Activated naive CD8-positive, alpha-beta T cell treated with anti-CD3 and anti-CD28 coated beads, Interleukin-2, amount 10 ng/mL, durations not matched to agents 7 days and 5 days (primary cell): Measurements from ENCODE around the gene ZBTB32. TPM values are rescaled to one million over a fixed set of nuclear protein-coding genes. Genes with fewer than 3 reads are reported as not detected.

ENCODE experiments used
- ATAC-seq: fragments of 150-1000 bp; cut with Tn5 transposase; one replicate; pipeline ENCODE4 v1.10.0; 2021; ENCODE audit warnings: low read depth, moderate library complexity
- POLR2A ChIA-PET: fragments of 350-600 bp; sonication (Branson Sonifier 250); formaldehyde crosslinking; loops from one replicate; lab custom pipeline; 2021; ENCODE audit warnings: antibody characterized with exemption; lab: Charles Lee
- DNase-seq: peaks from one replicate; pipeline ENCODE4 v3.0.0; 2021
- H3K27ac Mint-ChIP-seq: one replicate; pipeline ENCODE4 v1.8.0; 2022; ENCODE audit warnings: mild to moderate bottlenecking, mixed read lengths
- H3K27me3 Mint-ChIP-seq: one replicate; pipeline ENCODE4 v1.8.0; 2022; ENCODE audit warnings: mild to moderate bottlenecking, moderate library complexity, mixed read lengths
- H3K36me3 Mint-ChIP-seq: one replicate; pipeline ENCODE4 v1.8.0; 2021; ENCODE audit warnings: mild to moderate bottlenecking, mixed read lengths
- H3K4me1 Mint-ChIP-seq: one replicate; pipeline ENCODE4 v1.8.0; 2021; ENCODE audit warnings: mixed read lengths
- H3K4me3 Mint-ChIP-seq: one replicate; pipeline ENCODE4 v1.8.0; 2022; ENCODE audit warnings: mild to moderate bottlenecking, moderate library complexity, mixed read lengths
- H3K9me3 Mint-ChIP-seq: one replicate; pipeline ENCODE4 v1.8.0; 2021; ENCODE audit warnings: mixed read lengths
- total RNA-seq, 2 experiments: library from RNA; stranded (reverse); gene quantifications; one replicate each; pipeline ENCODE4 v1.2.3, GENCODE V29; 2021

Gene ZBTB32
- total RNA-seq, 2 experiments from 2014 or later = 24.5 to 33.6 TPM

DNA sequence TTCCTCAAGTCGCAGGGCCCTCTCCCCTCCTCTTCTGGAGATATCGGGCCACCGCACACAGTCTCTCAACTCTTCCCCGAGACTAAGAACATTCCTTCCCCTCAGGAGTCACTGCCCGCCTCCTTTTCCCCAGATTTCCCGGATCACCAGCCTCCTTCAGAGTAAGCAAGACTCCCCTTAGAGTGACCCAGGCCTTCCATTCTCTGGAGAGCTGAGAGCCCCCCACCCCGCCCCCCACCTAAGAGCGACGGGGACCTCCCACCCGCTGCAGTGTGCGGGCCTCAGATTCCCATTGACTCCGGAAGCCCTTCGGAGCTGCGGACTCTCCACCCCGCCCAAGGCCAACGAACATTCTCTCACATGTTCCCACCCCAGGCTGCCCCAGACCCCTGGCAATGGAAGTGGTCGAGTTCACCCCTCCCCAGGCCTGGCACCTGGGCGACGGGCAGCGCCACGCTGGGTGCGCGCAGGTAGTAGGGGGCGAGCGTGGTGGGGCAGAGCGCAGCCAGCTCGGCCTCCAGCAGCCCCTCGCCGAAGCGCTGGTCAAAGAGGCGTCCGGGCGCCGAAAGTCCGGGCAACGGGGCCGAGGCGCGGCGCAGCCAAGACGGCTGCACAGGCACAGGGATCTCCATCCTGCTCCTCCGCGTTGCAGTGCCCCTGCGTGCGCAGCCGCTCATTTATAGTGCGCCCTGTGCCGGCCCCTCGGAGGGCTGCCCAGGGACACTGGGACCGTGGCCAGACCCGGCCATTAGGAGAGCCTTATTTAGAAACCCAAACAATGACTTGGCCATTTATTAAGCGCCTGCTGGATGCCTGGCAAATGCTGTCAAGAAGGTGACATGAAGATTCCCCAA is 52.2 kb downstream of the ZBTB32 start, which contains the start of gene HSPB6:
Gene HSPB6 (minus strand): TSS at position 653 of the 854 bp plus-strand sequence. CDS start 21 bp downstream, at position 632.
- peaks cover 3% of the 10 kb centered on the region for H3K27me3 Mint-ChIP-seq
- H3K4me1 Mint-ChIP-seq = peaks cover 20% of the 10 kb centered on the region
- no peaks in the 10 kb centered on the region for H3K9me3 Mint-ChIP-seq
- POLR2A ChIA-PET = interaction anchor here (0.9 to 2.9 kb wide), 7 partner anchors 8 to 112 kb away, joined by 3 to 21 read pairs (median 9); partner anchors contain the start of genes IGFLR1, LIN37, PSENEN and U2AF1L4
- DNase-seq (no peak), ATAC-seq (no peak)
- H3K4me3 Mint-ChIP-seq = peak within 1 kb of the TSS; percentile 90
- peaks cover 21% of the 10 kb centered on the region for H3K36me3 Mint-ChIP-seq
- peak within 1 kb of the TSS; percentile 93 for H3K27ac Mint-ChIP-seq

DNA sequence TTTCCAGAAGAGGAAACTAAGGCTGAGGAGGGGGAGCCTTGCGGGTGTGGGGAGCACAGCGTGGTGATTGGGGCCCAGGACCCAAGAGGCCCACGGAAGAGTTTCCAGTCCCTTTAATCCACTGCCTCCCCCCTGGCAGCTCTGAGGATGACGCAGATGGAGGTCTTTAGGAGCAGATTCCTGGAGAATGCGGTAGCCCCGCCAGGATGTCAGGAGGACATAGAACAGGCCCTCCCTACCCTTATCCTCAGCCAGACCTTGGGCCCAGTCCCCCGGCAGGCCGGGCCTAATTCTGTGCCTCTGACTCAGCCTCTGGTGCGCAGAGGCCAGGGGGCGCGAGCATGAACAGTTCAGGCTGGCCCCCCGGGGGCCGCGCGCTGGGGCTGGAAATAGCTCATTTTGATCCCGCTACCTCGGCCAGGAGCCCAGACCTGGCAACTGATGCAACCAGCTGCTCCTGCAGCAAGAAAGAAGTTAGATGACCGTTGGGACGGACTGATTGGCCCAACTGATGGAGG is 52.9 kb downstream of the ZBTB32 start:
- peaks cover 23% of the 10 kb centered on the region for H3K4me1 Mint-ChIP-seq
- H3K27ac Mint-ChIP-seq = peak overlapping the region; percentile 93
- peak; percentile 62 for DNase-seq
- H3K36me3 Mint-ChIP-seq = peaks cover 26% of the 10 kb centered on the region
- H3K27me3 Mint-ChIP-seq = peaks cover 3% of the 10 kb centered on the region
- POLR2A ChIA-PET = interaction anchor here (0.9 to 2.9 kb wide), 7 partner anchors 9 to 113 kb away, joined by 3 to 21 read pairs (median 9); partner anchors contain the start of genes IGFLR1, LIN37, PSENEN and U2AF1L4
- H3K4me3 Mint-ChIP-seq = peak overlapping the region; percentile 90
- H3K9me3 Mint-ChIP-seq = no peaks in the 10 kb centered on the region
- peak; percentile 5 for ATAC-seq

DNA sequence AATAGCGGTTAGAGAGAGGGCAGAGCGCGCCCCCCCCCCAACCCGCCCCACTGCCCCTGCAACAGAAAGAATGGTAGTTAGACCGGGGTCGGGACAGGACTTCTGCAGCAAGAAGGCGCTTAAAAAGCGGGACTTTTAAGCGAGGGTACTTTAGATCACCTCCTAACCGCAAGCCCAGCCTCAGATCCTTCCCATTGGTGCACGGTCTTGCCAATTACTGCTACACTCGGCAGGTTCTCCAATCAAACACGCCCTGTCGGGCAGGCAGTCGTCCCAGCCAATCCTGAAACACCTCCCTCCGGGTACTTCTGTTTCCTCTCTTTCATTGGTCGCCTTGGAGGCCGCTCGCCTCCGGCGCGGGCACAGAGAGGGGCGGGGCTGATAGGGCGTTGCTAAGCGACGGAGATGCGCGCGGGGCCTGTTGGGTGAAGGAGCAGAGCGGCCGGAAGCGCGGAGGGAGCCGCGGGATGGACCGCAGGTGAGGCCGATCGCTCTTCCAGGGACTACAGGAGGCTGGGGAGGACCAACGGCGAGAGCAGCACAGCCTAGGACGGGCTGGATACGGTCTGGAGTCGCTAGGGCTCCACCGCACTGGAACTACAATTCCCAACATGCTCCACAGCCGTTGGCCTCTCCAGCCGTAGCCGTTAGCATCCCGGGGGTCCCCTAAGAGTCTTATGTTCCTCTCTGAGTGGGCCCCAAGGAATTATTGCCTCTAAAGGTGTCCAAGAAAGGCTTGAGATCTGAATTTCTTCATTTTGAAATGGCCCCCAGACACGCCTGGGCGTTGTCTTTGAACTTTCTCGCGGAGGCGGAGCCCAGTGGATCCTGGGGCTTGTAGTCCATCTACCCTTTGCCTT is 53.6 kb downstream of the ZBTB32 start, which contains the start of gene PROSER3:
Gene PROSER3 (plus strand): TSS at position 428 of the 860 bp plus-strand sequence. CDS start 40 bp downstream, at position 468.
- POLR2A ChIA-PET = interaction anchor here (0.9 to 2.9 kb wide), 7 partner anchors 9 to 114 kb away, joined by 3 to 21 read pairs (median 9); partner anchors contain the start of genes IGFLR1, LIN37, PSENEN and U2AF1L4
- DNase-seq = peak; percentile 98
- peak within 1 kb of the TSS; percentile 90 for H3K4me3 Mint-ChIP-seq

DNA sequence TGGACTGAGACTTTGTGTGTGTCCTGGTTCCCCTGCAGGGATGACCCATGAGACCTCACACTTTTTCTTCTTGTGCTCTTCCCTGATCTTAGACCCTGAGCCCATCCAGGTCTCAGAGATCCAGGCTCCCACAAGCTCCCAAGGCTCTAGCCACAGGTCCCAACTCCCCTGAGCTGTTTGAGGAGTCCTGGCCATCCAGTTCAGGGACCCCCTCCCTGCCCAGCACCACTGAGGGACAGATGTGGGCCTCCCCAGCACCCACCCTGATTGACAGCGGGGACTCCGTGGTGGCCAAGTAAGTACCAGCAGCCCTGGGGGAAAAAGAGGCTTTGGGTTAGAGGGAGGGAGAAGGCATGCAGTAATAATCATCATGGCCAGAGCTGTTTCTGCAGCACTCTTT is 55.3 kb downstream of the ZBTB32 start:
- POLR2A ChIA-PET = interaction anchor here (0.9 to 1.9 kb wide), 3 partner anchors 11 to 19 kb away, joined by 4 to 6 read pairs (median 4); partner anchors contain the start of genes LIN37, PSENEN and U2AF1L4
- ATAC-seq (no peak), DNase-seq (no peak)
- H3K27me3 Mint-ChIP-seq = peaks cover 3% of the 10 kb centered on the region
- H3K36me3 Mint-ChIP-seq = peaks cover 25% of the 10 kb centered on the region
- no peak overlapping the region for H3K27ac Mint-ChIP-seq
- peak overlapping the region; percentile 90 for H3K4me3 Mint-ChIP-seq
- H3K4me1 Mint-ChIP-seq = peaks cover 23% of the 10 kb centered on the region
- H3K9me3 Mint-ChIP-seq = no peaks in the 10 kb centered on the region

More for the DNA sequence above, 53.6 kb downstream of the ZBTB32 start, which contains the start of gene PROSER3:
- H3K27ac Mint-ChIP-seq = peak within 1 kb of the TSS; percentile 93
- peaks cover 23% of the 10 kb centered on the region for H3K4me1 Mint-ChIP-seq
- peak; percentile 96 for ATAC-seq
- peaks cover 27% of the 10 kb centered on the region for H3K36me3 Mint-ChIP-seq
- H3K27me3 Mint-ChIP-seq = peaks cover 3% of the 10 kb centered on the region
- no peaks in the 10 kb centered on the region for H3K9me3 Mint-ChIP-seq

DNA sequence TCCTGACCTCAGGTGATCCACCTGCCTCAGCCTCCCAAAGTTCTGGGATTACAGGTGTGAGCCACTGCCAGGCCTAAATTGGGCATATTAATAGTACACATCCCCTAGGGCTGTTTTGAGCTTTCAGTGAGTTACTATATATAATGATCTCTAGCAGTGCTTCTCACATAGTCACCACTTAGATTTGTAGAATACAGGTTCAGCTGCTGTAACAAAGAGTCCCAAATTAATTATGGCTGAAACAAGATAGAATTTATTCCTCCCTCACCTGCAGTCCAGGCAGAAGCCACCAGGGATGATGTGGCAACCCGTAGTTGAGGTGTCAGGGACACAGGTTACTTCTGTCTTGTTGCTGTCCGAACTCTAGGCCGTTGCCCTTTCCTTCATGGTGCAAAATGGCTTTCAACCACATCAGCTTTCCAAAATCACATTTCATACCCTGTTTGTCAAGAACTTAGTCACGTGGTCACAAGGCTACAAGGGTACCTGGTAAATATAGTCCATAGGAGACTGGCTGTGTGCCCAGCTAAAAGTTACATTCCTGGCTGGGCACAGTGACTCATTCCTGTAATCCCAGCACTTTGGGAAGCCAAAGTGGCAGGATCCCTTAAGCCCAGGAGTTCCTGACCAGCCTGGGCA is 56.5 kb downstream of the ZBTB32 start:
- Mint-ChIP-seq H3K9me3 (no peaks in the 10 kb centered on the region), H3K27me3 (no peaks in the 10 kb centered on the region), H3K27ac (no peak overlapping the region), H3K4me1 (peaks cover 24% of the 10 kb centered on the region), H3K36me3 (peaks cover 23% of the 10 kb centered on the region), H3K4me3 (no peak overlapping the region)
- DNase-seq = no peak
- ATAC-seq = no peak
- POLR2A ChIA-PET = interaction anchor here (1.9 kb wide), 1 partner anchor 12 kb away, joined by 6 read pairs; the partner anchor contains the start of gene LIN37

DNA sequence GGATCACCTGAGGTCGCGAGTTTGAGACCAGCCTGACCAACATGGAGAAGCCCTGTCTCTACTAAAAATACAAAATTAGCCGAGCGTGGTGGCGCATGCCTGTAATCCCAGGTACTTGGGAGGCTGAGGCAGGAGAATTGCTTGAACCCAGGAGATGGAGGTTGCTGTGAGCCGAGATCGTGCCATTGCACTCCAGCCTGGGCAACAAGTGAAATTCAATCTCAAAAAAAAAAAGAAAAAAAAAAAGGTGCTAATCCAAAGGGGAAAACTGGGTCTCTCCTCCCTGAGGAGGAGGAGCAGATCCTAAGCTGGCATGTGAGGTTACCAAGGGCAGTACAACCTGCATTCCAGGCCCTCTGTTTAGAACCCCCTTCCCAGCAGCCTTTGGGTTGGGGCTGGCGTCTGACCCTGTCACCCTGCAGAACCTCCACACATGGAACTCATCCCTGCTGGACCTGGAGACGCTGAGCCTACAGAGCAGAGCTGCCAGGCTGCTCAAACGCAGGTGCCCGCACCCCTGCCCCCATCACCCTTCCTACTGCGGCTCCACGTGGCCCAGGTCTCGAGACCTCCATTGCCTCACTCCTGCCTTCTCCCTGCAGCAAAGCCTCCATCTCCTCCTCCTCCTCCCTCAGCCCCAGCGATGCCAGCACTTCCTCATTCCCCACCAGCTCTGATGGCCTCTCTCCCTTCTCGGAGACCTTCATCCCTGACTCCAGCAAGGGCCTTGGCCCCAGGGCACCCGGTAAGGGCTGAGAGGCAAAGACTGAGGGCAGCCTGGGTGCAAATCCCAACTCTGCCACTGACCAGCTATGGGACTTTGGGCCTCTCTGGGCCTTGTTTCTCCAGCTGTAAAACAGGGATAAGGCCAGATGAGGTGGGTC is 60.3 kb downstream of the ZBTB32 start:
- Mint-ChIP-seq H3K36me3 (peaks cover 19% of the 10 kb centered on the region), H3K27ac (no peak overlapping the region), H3K9me3 (no peaks in the 10 kb centered on the region), H3K4me1 (peaks cover 6% of the 10 kb centered on the region), H3K4me3 (no peak overlapping the region), H3K27me3 (no peaks in the 10 kb centered on the region)
- DNase-seq = no peak
- POLR2A ChIA-PET = interaction anchor here (0.7 kb wide), 1 partner anchor 21 kb away, joined by 4 read pairs; no protein-coding TSS in a partner anchor
- no peak for ATAC-seq

Other genes with a start within 250 kb of the ZBTB32 start
- not detected for gene KRTDAP, start 214.1 kb upstream of the ZBTB32 start, total RNA-seq
- gene DMKN, start 190.9 kb upstream of the ZBTB32 start, total RNA-seq = 1 to 10 TPM; 2.5 to 3.5 TPM
- gene SBSN, start 176.2 kb upstream of the ZBTB32 start, total RNA-seq = not detected
- not detected for gene GAPDHS, start 171.1 kb upstream of the ZBTB32 start, total RNA-seq
- gene TMEM147, start 158.9 kb upstream of the ZBTB32 start, total RNA-seq = 10 to 100 TPM; 37.2 to 38.2 TPM
- not detected for gene ATP4A, start 140.9 kb upstream of the ZBTB32 start, total RNA-seq
- not detected for gene PMIS2, start 118.4 kb upstream of the ZBTB32 start, total RNA-seq
- gene HAUS5, start 91.8 kb upstream of the ZBTB32 start, total RNA-seq = 10 to 100 TPM; 50.5 to 51.7 TPM
- gene RBM42, start 75.5 kb upstream of the ZBTB32 start, total RNA-seq = 10 to 100 TPM; 87.4 to 92.2 TPM
- 1 to 10 TPM; 1.6 to 1.9 TPM for gene ETV2, start 62.8 kb upstream of the ZBTB32 start, total RNA-seq
- 100 to 1,000 TPM; 407 to 412 TPM for gene COX6B1, start 56.2 kb upstream of the ZBTB32 start, total RNA-seq
- 1 to 10 TPM in 1 of 2 experiments, under 1 TPM in 1; 0.88 to 1.7 TPM for gene UPK1A, start 38.0 kb upstream of the ZBTB32 start, total RNA-seq
- gene KMT2B, start 13.4 kb downstream of the ZBTB32 start, total RNA-seq = 10 to 100 TPM; 74.6 to 75.9 TPM
- gene IGFLR1, start 37.9 kb downstream of the ZBTB32 start, total RNA-seq = 10 to 100 TPM; 63.0 to 63.4 TPM
- 10 to 100 TPM; 31.9 to 33.1 TPM for gene U2AF1L4, start 40.9 kb downstream of the ZBTB32 start, total RNA-seq
- gene PSENEN, start 41.1 kb downstream of the ZBTB32 start, total RNA-seq = 10 to 100 TPM; 35.7 to 36.3 TPM
- gene LIN37, start 44.0 kb downstream of the ZBTB32 start, total RNA-seq = 10 to 100 TPM; 18.3 to 22.4 TPM
- under 1 TPM in 1 of 2 experiments, not detected in 1; 0.36 TPM for gene HSPB6, start 52.5 kb downstream of the ZBTB32 start, total RNA-seq
- 10 to 100 TPM; 53.0 to 59.9 TPM for gene PROSER3, start 53.6 kb downstream of the ZBTB32 start, total RNA-seq
- 10 to 100 TPM; 64.4 to 76.5 TPM for gene ARHGAP33, start 71.0 kb downstream of the ZBTB32 start, total RNA-seq
- gene PRODH2, start 108.3 kb downstream of the ZBTB32 start, total RNA-seq = not detected
- gene NPHS1, start 147.9 kb downstream of the ZBTB32 start, total RNA-seq = under 1 TPM in 1 of 2 experiments, not detected in 1; 0.40 TPM
- 1 to 10 TPM; 2.9 to 3.0 TPM for gene KIRREL2, start 152.4 kb downstream of the ZBTB32 start, total RNA-seq
- gene APLP1, start 164.0 kb downstream of the ZBTB32 start, total RNA-seq = 1 to 10 TPM; 1.2 to 1.4 TPM
- gene NFKBID, start 196.0 kb downstream of the ZBTB32 start, total RNA-seq = 10 to 100 TPM; 40.7 to 48.7 TPM
- gene HCST, start 198.0 kb downstream of the ZBTB32 start, total RNA-seq = 100 to 1,000 TPM; 186 to 190 TPM
- 10 to 100 TPM; 10.6 to 11.2 TPM for gene TYROBP, start 203.7 kb downstream of the ZBTB32 start, total RNA-seq
- 10 to 100 TPM; 10.7 to 12.4 TPM for gene LRFN3, start 231.8 kb downstream of the ZBTB32 start, total RNA-seq